Neural cell (in vitro differentiated cells): ENCODE measurements around the gene SLC1A2.

Experiments used
- EP300 ChIP-seq: fragments of 450-650 bp; conservative IDR thresholded peaks from 2 replicates; pipeline ENCODE4 v1.6.1; 2014; ENCODE audit warnings: antibody characterized with exemption, mild to moderate bottlenecking, moderate library complexity; ENCODE audit not compliant: poor library complexity, severe bottlenecking
- POLR2AphosphoS5 ChIP-seq: IDR thresholded peaks from 2 replicates; pipeline ENCODE4 v1.6.1; 2012
- RAD21 ChIP-seq: fragments of 450-650 bp; conservative IDR thresholded peaks from 2 replicates; pipeline ENCODE4 v1.6.1; 2014; ENCODE audit warnings: antibody characterized with exemption, mild to moderate bottlenecking, moderate library complexity
- SMC3 ChIP-seq: fragments of 450-650 bp; conservative IDR thresholded peaks from 2 replicates; pipeline ENCODE4 v1.6.1; 2014; ENCODE audit warnings: antibody characterized with exemption, mild to moderate bottlenecking, moderate library complexity; ENCODE audit not compliant: poor library complexity
- TAF1 ChIP-seq: IDR thresholded peaks from 2 replicates; pipeline ENCODE4 v1.6.1; 2012; ENCODE audit warnings: low read depth
- TF ChIP-seq, protein P1 (sequence below): fragments of 450-650 bp; IDR thresholded peaks from 2 replicates; pipeline ENCODE4 v1.5.1; 2014; ENCODE audit warnings: antibody characterized with exemption, mild to moderate bottlenecking, moderate library complexity; ENCODE audit not compliant: poor library complexity, severe bottlenecking
- TF ChIP-seq, protein P2 (sequence below): IDR thresholded peaks from 2 replicates; pipeline ENCODE4 v1.6.1; 2012; ENCODE audit warnings: borderline replicate concordance

DNA sequence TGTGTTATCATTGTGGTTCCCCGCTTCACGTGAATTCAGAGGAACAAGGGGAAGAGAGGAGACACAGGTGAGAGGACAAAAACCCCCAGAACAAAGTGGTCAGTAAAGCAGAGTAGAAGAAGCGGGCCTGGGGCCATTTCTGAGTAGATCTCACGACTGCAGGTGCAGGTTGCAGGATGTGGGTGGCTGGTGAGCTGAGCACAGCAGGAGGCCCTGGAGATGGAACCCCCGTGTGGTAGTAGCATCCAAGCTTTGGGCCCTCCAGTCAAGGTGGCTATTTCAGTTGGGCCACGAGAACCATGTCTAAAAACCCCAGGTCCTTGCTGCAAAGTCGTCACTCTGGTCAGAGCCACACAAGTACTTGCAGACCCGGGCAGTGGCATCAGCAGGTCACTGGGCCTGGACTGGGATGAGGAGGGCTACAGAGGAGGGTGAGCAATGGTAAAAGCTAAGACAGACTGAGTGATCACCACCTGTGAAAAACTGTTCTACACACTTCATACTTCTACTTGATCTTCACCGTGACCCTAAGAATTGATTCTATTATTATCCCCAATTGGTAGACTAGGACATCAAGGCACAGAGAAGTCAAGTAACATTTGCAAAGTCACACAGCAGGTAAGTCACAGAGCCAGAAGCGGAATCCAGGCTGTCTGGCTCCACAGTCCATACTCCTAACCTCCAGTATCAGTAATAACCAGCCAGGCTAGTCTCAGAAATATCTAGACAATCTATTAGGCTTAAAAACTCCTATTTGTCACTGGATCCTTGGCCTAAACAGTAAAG, 43.8 kb downstream of the SLC1A2 start:
- TF ChIP-seq, protein P1, sequence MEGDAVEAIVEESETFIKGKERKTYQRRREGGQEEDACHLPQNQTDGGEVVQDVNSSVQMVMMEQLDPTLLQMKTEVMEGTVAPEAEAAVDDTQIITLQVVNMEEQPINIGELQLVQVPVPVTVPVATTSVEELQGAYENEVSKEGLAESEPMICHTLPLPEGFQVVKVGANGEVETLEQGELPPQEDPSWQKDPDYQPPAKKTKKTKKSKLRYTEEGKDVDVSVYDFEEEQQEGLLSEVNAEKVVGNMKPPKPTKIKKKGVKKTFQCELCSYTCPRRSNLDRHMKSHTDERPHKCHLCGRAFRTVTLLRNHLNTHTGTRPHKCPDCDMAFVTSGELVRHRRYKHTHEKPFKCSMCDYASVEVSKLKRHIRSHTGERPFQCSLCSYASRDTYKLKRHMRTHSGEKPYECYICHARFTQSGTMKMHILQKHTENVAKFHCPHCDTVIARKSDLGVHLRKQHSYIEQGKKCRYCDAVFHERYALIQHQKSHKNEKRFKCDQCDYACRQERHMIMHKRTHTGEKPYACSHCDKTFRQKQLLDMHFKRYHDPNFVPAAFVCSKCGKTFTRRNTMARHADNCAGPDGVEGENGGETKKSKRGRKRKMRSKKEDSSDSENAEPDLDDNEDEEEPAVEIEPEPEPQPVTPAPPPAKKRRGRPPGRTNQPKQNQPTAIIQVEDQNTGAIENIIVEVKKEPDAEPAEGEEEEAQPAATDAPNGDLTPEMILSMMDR, result no peak
- TF ChIP-seq EP300 (no peak), SMC3 (no peak), RAD21 (no peak), POLR2AphosphoS5 (no peak), TAF1 (no peak)
- TF ChIP-seq, protein P2, sequence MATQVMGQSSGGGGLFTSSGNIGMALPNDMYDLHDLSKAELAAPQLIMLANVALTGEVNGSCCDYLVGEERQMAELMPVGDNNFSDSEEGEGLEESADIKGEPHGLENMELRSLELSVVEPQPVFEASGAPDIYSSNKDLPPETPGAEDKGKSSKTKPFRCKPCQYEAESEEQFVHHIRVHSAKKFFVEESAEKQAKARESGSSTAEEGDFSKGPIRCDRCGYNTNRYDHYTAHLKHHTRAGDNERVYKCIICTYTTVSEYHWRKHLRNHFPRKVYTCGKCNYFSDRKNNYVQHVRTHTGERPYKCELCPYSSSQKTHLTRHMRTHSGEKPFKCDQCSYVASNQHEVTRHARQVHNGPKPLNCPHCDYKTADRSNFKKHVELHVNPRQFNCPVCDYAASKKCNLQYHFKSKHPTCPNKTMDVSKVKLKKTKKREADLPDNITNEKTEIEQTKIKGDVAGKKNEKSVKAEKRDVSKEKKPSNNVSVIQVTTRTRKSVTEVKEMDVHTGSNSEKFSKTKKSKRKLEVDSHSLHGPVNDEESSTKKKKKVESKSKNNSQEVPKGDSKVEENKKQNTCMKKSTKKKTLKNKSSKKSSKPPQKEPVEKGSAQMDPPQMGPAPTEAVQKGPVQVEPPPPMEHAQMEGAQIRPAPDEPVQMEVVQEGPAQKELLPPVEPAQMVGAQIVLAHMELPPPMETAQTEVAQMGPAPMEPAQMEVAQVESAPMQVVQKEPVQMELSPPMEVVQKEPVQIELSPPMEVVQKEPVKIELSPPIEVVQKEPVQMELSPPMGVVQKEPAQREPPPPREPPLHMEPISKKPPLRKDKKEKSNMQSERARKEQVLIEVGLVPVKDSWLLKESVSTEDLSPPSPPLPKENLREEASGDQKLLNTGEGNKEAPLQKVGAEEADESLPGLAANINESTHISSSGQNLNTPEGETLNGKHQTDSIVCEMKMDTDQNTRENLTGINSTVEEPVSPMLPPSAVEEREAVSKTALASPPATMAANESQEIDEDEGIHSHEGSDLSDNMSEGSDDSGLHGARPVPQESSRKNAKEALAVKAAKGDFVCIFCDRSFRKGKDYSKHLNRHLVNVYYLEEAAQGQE, result no peak
